NCI-H2227 (cell line): ENCODE data around the gene SOX6.
A peak's percentile ranks its signal among the peaks of the same experiment; 100 is the strongest.

Experiments
- DNase-seq: peaks from one replicate; lab custom pipeline; 2025; ENCODE audit not compliant: unreplicated experiment; lab: John Stamatoyannopoulos, UW

SOX6 gene

GRCh38 chr11:16279524-16279923 is 76.8 kb downstream of the SOX6 start:
- DNase-seq = no peak

GRCh38 chr11:16278979-16279378 is 77.4 kb downstream of the SOX6 start:
- DNase-seq = no peak

GRCh38 chr11:16278273-16278672 is 78.1 kb downstream of the SOX6 start:
- no peak for DNase-seq

GRCh38 chr11:16276251-16276650 is 80.1 kb downstream of the SOX6 start:
- no peak for DNase-seq

GRCh38 chr11:16271258-16271657 is 85.1 kb downstream of the SOX6 start:
- DNase-seq = no peak

- DNase-seq = no peak
Measured at GRCh38 chr11:16266021-16266420, 90.3 kb downstream of the SOX6 start.

GRCh38 chr11:16265022-16265421 is 91.3 kb downstream of the SOX6 start:
- DNase-seq = no peak

- no peak for DNase-seq
Measured at GRCh38 chr11:16262645-16262955, 93.7 kb downstream of the SOX6 start.

- no peak for DNase-seq
Measured at GRCh38 chr11:16261836-16262644, 94.3 kb downstream of the SOX6 start.

- DNase-seq = no peak
Measured at GRCh38 chr11:16252373-16252772, 104.0 kb downstream of the SOX6 start.

- no peak for DNase-seq
Measured at GRCh38 chr11:16248248-16248647, 108.1 kb downstream of the SOX6 start.

- DNase-seq = no peak
Measured at GRCh38 chr11:16242806-16243205, 113.5 kb downstream of the SOX6 start.

- no peak for DNase-seq
Measured at GRCh38 chr11:16240687-16241086, 115.7 kb downstream of the SOX6 start.

GRCh38 chr11:16239141-16240105 is 116.9 kb downstream of the SOX6 start:
- no peak for DNase-seq

GRCh38 chr11:16226245-16226644 is 130.1 kb downstream of the SOX6 start:
- DNase-seq = peak; percentile 18

- DNase-seq = no peak
Measured at GRCh38 chr11:16225623-16226022, 130.7 kb downstream of the SOX6 start.

GRCh38 chr11:16223558-16223957 is 132.8 kb downstream of the SOX6 start:
- DNase-seq = no peak

GRCh38 chr11:16217631-16218030 is 138.7 kb downstream of the SOX6 start:
- no peak for DNase-seq

- DNase-seq = no peak
Measured at GRCh38 chr11:16216831-16217230, 139.5 kb downstream of the SOX6 start.

- DNase-seq = no peak
Measured at GRCh38 chr11:16215352-16215751, 141.0 kb downstream of the SOX6 start.

GRCh38 chr11:16211407-16211806 is 144.9 kb downstream of the SOX6 start:
- DNase-seq = no peak

- DNase-seq = no peak
Measured at GRCh38 chr11:16204261-16204660, 152.1 kb downstream of the SOX6 start.
